Skin of body (tissue), 2 donors: ENCODE data around the gene GSE1. TPM values are rescaled to one million over a fixed set of nuclear protein-coding genes. Genes with fewer than 3 reads are reported as not detected.

Source experiments
- DNase-seq: peaks from one replicate; lab custom pipeline; 2025; lab: John Stamatoyannopoulos, UW
- total RNA-seq: library from RNA; depleted of rRNA; stranded (reverse); fragments of >200 nt; gene quantifications from one replicate; pipeline ENCODE4 v1.2.3, GENCODE V29; 2014

The GSE1 gene
- total RNA-seq, 1 donor from 2014 or later, result 57.6 TPM

GRCh38 chr16:85573696-85574641 is 39.2 kb upstream of the GSE1 start:
- DNase-seq, result peak; percentile 62

- DNase-seq, result no peak
Observed at GRCh38 chr16:85574672-85575475, 38.2 kb upstream of the GSE1 start.

- DNase-seq, result no peak
Observed at GRCh38 chr16:85575920-85576319, 37.2 kb upstream of the GSE1 start.

- DNase-seq, result no peak
Observed at GRCh38 chr16:85576944-85577343, 36.2 kb upstream of the GSE1 start.

GRCh38 chr16:85577899-85578598 is 35.1 kb upstream of the GSE1 start:
- DNase-seq, result no peak

- DNase-seq, result no peak
Observed at GRCh38 chr16:85578599-85578948, 34.5 kb upstream of the GSE1 start.

- no peak for DNase-seq
Observed at GRCh38 chr16:85579191-85579590, 33.9 kb upstream of the GSE1 start.

- peak; percentile 52 for DNase-seq
Observed at GRCh38 chr16:85579923-85580580, 33.1 kb upstream of the GSE1 start.

- no peak for DNase-seq
Observed at GRCh38 chr16:85580684-85581083, 32.4 kb upstream of the GSE1 start.

GRCh38 chr16:85582229-85582991 is 30.7 kb upstream of the GSE1 start:
- no peak for DNase-seq

GRCh38 chr16:85583491-85584181 is 29.5 kb upstream of the GSE1 start:
- DNase-seq, result peak; percentile 63

GRCh38 chr16:85584267-85584666 is 28.9 kb upstream of the GSE1 start:
- no peak for DNase-seq

- no peak for DNase-seq
Observed at GRCh38 chr16:85584819-85585282, 28.3 kb upstream of the GSE1 start.

GRCh38 chr16:85585711-85586110 is 27.4 kb upstream of the GSE1 start:
- no peak for DNase-seq

- DNase-seq, result no peak
Observed at GRCh38 chr16:85586380-85587104, 26.6 kb upstream of the GSE1 start.

- no peak for DNase-seq
Observed at GRCh38 chr16:85587762-85588556, 25.2 kb upstream of the GSE1 start.

- no peak for DNase-seq
Observed at GRCh38 chr16:85588562-85589503, 24.3 kb upstream of the GSE1 start.
